Vagina (tissue), 2 donors: Measurements from ENCODE around the gene GLT6D1. TPM values are rescaled to one million over a fixed set of nuclear protein-coding genes. Genes with fewer than 3 reads are reported as not detected.

ENCODE experiments used
- DNase-seq, 2 donors: peaks; one replicate each; pipeline ENCODE4 v3.0.0-alpha.2; 2017; ENCODE audit errors: extremely low spot score in 2 of 2
- H3K27ac ChIP-seq: fragments of 200-600 bp; sonication (generic); one replicate; pipeline ENCODE4 v1.5.1; 2019
- H3K27me3 ChIP-seq: fragments of 200-600 bp; sonication (generic); one replicate; pipeline ENCODE4 v1.5.1; 2019
- H3K36me3 ChIP-seq, 2 donors: fragments of 200-600 bp; sonication (generic); one replicate each; pipeline ENCODE4 v1.5.1; 2017 to 2019
- H3K4me1 ChIP-seq: fragments of 200-600 bp; sonication (generic); one replicate; pipeline ENCODE4 v1.5.1; 2019
- H3K4me3 ChIP-seq, 2 donors: fragments of 200-600 bp; sonication (generic); 1 replicate in 1 of 2; 2 replicates in 1 of 2; pipeline ENCODE4 v1.5.1; 2016 to 2019
- H3K9me3 ChIP-seq: fragments of 200-600 bp; sonication (generic); one replicate; pipeline ENCODE4 v1.5.1; 2019
- CTCF ChIP-seq, 3 experiments: fragments of 450-650 bp in 2 of 3; fragments of 200-600 bp in 1 of 3; sonication (generic) in 1 of 3; IDR thresholded peaks; one replicate each; pipeline ENCODE4 v1.5.1; 2017 to 2019; ENCODE audit warnings: antibody characterized with exemption in 3 of 3, mild to moderate bottlenecking in 2 of 3, moderate library complexity in 2 of 3
- POLR2A ChIP-seq, 2 donors: fragments of 450-650 bp; IDR thresholded peaks; one replicate each; pipeline ENCODE4 v1.6.1; 2017; ENCODE audit warnings: antibody characterized with exemption in 2 of 2, mild to moderate bottlenecking in 2 of 2, moderate library complexity in 2 of 2
- POLR2AphosphoS5 ChIP-seq, 2 donors: sonication (generic); formaldehyde crosslinking; IDR thresholded peaks; one replicate each; pipeline ENCODE4 v1.9.0; 2017; ENCODE audit warnings: antibody characterized with exemption in 2 of 2, mild to moderate bottlenecking in 2 of 2, low read depth in 1 of 2; ENCODE audit not compliant: insufficient read depth in 1 of 2
- intact Hi-C: fragments of 100-400 bp; cut with DNase I; formaldehyde crosslinking; loops from one replicate; pipeline ENCODE4 v1.15.1; 2023
- total RNA-seq: library from RNA; depleted of rRNA; stranded (reverse); fragments of >200 nt; gene quantifications from one replicate; pipeline ENCODE4 v1.2.3, GENCODE V29; 2016

GLT6D1 gene
- total RNA-seq, 1 donor from 2014 or later: not detected

DNA sequence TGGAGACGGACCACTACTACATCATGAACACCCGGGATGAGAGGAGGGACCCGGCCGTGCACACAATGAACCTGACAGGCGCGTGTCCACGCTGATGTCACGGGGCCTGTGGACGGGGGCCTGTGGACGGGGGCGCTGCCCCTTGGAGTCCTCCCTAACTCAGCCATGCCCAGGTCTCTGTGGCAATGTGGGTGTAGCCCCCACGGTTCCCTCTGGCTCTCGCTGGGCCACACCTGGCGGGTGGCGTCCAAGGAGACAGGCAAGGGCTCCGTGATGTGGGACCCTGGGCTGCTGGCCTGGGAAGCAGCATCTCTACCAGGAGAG, 55.7 kb downstream of the GLT6D1 start:
- no peak overlapping the region for H3K27ac ChIP-seq
- no peaks in the 10 kb centered on the region for H3K4me1 ChIP-seq
- H3K4me3 ChIP-seq: no peak overlapping the region
- intact Hi-C loops: no loop called here
- no peaks in the 10 kb centered on the region for H3K27me3 ChIP-seq
- H3K36me3 ChIP-seq: no peaks in the 10 kb centered on the region
- peak; percentile 64 to 72 for DNase-seq
- TF ChIP-seq CTCF (IDR thresholded peaks at IDR 0.05): no peak
- TF ChIP-seq POLR2AphosphoS5 (IDR thresholded peaks at IDR 0.05; ENCODE audit: insufficient read depth in 1 of 2, low read depth in 1 of 2): no peak
- no peak for TF ChIP-seq POLR2A (IDR thresholded peaks at IDR 0.05)
- H3K9me3 ChIP-seq: no peaks in the 10 kb centered on the region

- TF ChIP-seq POLR2AphosphoS5 (IDR thresholded peaks at IDR 0.05; ENCODE audit: insufficient read depth in 1 of 2, low read depth in 1 of 2): no peak
- no peak for TF ChIP-seq CTCF (IDR thresholded peaks at IDR 0.05)
- TF ChIP-seq POLR2A (IDR thresholded peaks at IDR 0.05): no peak
- H3K4me3 ChIP-seq: no peak overlapping the region
- intact Hi-C loops: no loop called here
- DNase-seq: peak; percentile 79 to 90
- H3K27me3 ChIP-seq: no peaks in the 10 kb centered on the region
- H3K27ac ChIP-seq: no peak overlapping the region
- H3K9me3 ChIP-seq: no peaks in the 10 kb centered on the region
- no peaks in the 10 kb centered on the region for H3K4me1 ChIP-seq
- H3K36me3 ChIP-seq: no peaks in the 10 kb centered on the region
These were observed 56.2 kb downstream of the GLT6D1 start for GRCh38 chr9:135582966-135583687.

GRCh38 chr9:135582541-135582940, 56.8 kb downstream of the GLT6D1 start:
- Histone ChIP-seq H3K36me3 (no peaks in the 10 kb centered on the region), H3K27ac (no peak overlapping the region), H3K9me3 (no peaks in the 10 kb centered on the region), H3K4me1 (no peaks in the 10 kb centered on the region), H3K4me3 (no peak overlapping the region), H3K27me3 (no peaks in the 10 kb centered on the region)
- intact Hi-C loops: no loop called here
- TF ChIP-seq CTCF (IDR thresholded peaks at IDR 0.05) (no peak), POLR2AphosphoS5 (IDR thresholded peaks at IDR 0.05; ENCODE audit: insufficient read depth in 1 of 2, low read depth in 1 of 2) (no peak)
- peak; percentile 31 to 37 for DNase-seq

DNA sequence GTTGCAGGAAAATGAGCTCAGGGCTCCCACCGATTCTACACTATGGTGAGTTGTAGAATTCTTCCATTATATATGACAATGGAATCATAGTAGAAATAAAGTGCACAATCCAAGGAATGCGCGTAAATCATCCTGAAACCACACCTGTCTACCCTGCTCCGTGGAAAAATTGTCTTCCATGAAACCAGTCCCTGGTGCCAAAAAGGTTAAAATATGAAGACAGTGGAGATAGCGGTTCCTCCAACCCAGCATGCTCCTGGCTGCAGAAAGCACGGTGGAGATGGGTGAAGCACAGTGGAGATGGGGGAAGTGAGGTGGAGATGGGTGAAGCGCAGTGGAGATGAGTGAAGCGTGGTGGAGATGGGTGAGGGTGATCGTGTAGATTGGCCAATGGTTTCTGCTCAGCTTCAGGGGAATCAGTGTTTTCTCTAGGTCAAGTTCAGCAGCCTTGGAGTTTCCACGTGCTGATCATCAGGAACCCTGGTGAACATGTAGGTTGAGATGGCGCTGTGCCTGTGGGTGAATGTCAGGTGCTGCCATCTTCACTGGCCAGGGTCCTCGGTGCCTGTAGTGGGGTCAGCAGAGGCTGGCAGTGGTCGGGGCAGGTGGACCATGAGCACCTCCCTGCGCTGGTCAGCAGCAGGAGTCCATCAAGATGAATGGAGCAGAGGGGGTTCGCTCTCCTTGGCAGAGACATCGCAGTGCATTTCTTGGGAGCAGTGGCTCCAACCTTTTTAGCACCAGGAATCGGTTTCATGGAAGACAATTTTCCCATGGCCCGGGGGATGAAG, 57.5 kb downstream of the GLT6D1 start:
- TF ChIP-seq CTCF (IDR thresholded peaks at IDR 0.05) (no peak), POLR2A (IDR thresholded peaks at IDR 0.05) (no peak), POLR2AphosphoS5 (IDR thresholded peaks at IDR 0.05; ENCODE audit: insufficient read depth in 1 of 2, low read depth in 1 of 2) (no peak)
- Histone ChIP-seq H3K27me3 (no peaks in the 10 kb centered on the region), H3K4me3 (no peak overlapping the region), H3K4me1 (no peaks in the 10 kb centered on the region), H3K27ac (no peak overlapping the region), H3K36me3 (no peaks in the 10 kb centered on the region), H3K9me3 (no peaks in the 10 kb centered on the region)
- intact Hi-C loops: no loop called here
- DNase-seq: peak; percentile 42 to 72
